ENCODE measurements around the gene KCNIP3.

The KCNIP3 gene

GRCh38 chr2:95299961-95300360 lies 2.8 kb downstream of the KCNIP3 start:
- Histone ChIP-seq H3K9me3 (ENCODE audit: control insufficient read depth, insufficient read depth, low read length) (no peaks in the 10 kb centered on the region), H3K4me3 (ENCODE audit: low read depth, low read length) (no peak overlapping the region), H3K4me1 (ENCODE audit: control insufficient read depth, insufficient read depth, low read length) (peaks cover 2% of the 10 kb centered on the region), H3K36me3 (ENCODE audit: control insufficient read depth, insufficient read depth, low read length) (no peaks in the 10 kb centered on the region), H3K9ac (ENCODE audit: low read depth, low read length) (no peak overlapping the region), H3K27me3 (ENCODE audit: control insufficient read depth, insufficient read depth, low read length) (no peaks in the 10 kb centered on the region)

GRCh38 chr2:95300450-95300849 lies 3.3 kb downstream of the KCNIP3 start:
- H3K27me3 ChIP-seq (ENCODE audit: control insufficient read depth, insufficient read depth, low read length), result no peaks in the 10 kb centered on the region

GRCh38 chr2:95301186-95301585 lies 4.0 kb downstream of the KCNIP3 start:
- Histone ChIP-seq H3K9me3 (ENCODE audit: control insufficient read depth, insufficient read depth, low read length) (no peaks in the 10 kb centered on the region), H3K4me3 (ENCODE audit: low read depth, low read length) (no peak overlapping the region), H3K27me3 (ENCODE audit: control insufficient read depth, insufficient read depth, low read length) (no peaks in the 10 kb centered on the region), H3K4me1 (ENCODE audit: control insufficient read depth, insufficient read depth, low read length) (peaks cover 2% of the 10 kb centered on the region), H3K9ac (ENCODE audit: low read depth, low read length) (no peak overlapping the region), H3K36me3 (ENCODE audit: control insufficient read depth, insufficient read depth, low read length) (no peaks in the 10 kb centered on the region)

More at GRCh38 chr2:95300450-95300849, 3.3 kb downstream of the KCNIP3 start:
- H3K4me1 ChIP-seq (ENCODE audit: control insufficient read depth, insufficient read depth, low read length), result peaks cover 2% of the 10 kb centered on the region
- no peak overlapping the region for H3K9ac ChIP-seq (ENCODE audit: low read depth, low read length)
- H3K36me3 ChIP-seq (ENCODE audit: control insufficient read depth, insufficient read depth, low read length), result no peaks in the 10 kb centered on the region
- H3K9me3 ChIP-seq (ENCODE audit: control insufficient read depth, insufficient read depth, low read length), result no peaks in the 10 kb centered on the region
- no peak overlapping the region for H3K4me3 ChIP-seq (ENCODE audit: low read depth, low read length)

GRCh38 chr2:95301876-95302641 lies 4.9 kb downstream of the KCNIP3 start:
- H3K4me3 ChIP-seq (ENCODE audit: low read depth, low read length), result no peak overlapping the region
- H3K4me1 ChIP-seq (ENCODE audit: control insufficient read depth, insufficient read depth, low read length), result no peaks in the 10 kb centered on the region
- H3K9me3 ChIP-seq (ENCODE audit: control insufficient read depth, insufficient read depth, low read length), result no peaks in the 10 kb centered on the region
- no peaks in the 10 kb centered on the region for H3K27me3 ChIP-seq (ENCODE audit: control insufficient read depth, insufficient read depth, low read length)
- no peak overlapping the region for H3K9ac ChIP-seq (ENCODE audit: low read depth, low read length)
- no peaks in the 10 kb centered on the region for H3K36me3 ChIP-seq (ENCODE audit: control insufficient read depth, insufficient read depth, low read length)

DNA sequence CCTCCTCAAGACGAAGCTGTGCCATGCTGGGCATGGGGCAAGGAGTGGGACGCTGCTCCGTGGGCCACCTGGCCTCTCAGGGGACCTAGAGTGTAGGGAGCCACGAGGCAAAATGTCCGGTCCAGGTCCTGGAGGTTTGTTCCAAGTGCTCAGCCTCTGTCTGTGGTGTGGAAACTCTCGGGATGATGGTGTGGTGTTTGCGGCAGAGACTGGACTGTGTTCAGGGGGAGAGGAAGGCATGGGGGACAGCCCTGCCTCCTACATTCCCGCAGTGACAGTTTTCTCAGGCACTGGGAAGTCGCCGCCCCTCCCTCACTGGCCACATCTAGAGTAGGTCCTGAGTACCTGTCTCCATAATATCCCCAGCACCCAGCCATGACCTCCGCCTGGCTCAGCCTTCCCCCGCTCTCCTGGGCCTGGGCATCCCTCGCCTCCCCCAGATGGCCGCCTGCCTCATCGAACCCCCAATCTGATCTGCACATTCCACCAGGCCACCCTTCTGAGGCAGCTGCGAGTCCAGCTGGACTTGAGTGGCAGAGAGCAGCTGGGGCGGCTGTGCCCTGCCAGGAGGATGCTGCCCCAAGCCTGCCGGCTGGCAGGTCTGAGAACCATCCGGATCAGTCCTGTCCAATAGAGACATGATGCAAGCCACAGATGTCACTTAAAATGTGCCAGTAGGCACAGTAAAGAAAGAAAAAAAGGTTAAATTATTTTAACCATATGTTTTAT lies 6.2 kb downstream of the KCNIP3 start:
- Histone ChIP-seq H3K27me3 (ENCODE audit: control insufficient read depth, insufficient read depth, low read length) (no peaks in the 10 kb centered on the region), H3K4me1 (ENCODE audit: control insufficient read depth, insufficient read depth, low read length) (no peaks in the 10 kb centered on the region), H3K9ac (ENCODE audit: low read depth, low read length) (no peak overlapping the region), H3K36me3 (ENCODE audit: control insufficient read depth, insufficient read depth, low read length) (no peaks in the 10 kb centered on the region), H3K4me3 (ENCODE audit: low read depth, low read length) (no peak overlapping the region), H3K9me3 (ENCODE audit: control insufficient read depth, insufficient read depth, low read length) (no peaks in the 10 kb centered on the region)

GRCh38 chr2:95305380-95306061 lies 8.4 kb downstream of the KCNIP3 start:
- Histone ChIP-seq H3K9ac (ENCODE audit: low read depth, low read length) (no peak overlapping the region), H3K4me3 (ENCODE audit: low read depth, low read length) (no peak overlapping the region), H3K9me3 (ENCODE audit: control insufficient read depth, insufficient read depth, low read length) (no peaks in the 10 kb centered on the region), H3K4me1 (ENCODE audit: control insufficient read depth, insufficient read depth, low read length) (no peaks in the 10 kb centered on the region), H3K36me3 (ENCODE audit: control insufficient read depth, insufficient read depth, low read length) (no peaks in the 10 kb centered on the region), H3K27me3 (ENCODE audit: control insufficient read depth, insufficient read depth, low read length) (no peaks in the 10 kb centered on the region)

DNA sequence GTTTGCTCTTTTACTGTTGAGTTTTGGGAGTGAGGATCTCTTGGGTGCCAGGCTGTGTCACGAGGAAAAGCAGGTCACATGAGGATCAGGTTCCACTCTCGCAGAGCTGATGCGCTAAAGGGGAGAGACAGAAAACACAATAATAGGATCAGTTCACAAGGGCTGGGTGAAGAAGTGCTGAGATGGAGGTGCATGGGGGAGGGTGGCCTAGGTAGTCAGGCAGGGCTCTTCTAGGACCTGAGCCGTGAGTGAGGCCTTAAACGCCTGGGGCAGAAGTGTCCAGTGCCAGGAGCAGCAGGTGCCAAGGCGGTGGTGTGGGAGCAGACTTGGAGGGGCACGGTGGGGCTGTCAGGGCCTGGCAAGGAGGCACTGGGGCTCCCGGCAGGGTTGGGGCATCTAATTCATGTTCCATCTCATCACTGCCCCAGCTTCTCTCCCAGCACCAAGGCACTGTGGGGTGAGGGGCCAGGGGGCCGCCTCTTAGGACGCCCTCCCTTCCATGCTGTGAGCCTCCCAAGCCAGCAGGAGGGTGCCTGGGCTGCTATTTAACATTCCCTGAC lies 9.3 kb downstream of the KCNIP3 start:
- Histone ChIP-seq H3K9ac (ENCODE audit: low read depth, low read length) (no peak overlapping the region), H3K4me1 (ENCODE audit: control insufficient read depth, insufficient read depth, low read length) (no peaks in the 10 kb centered on the region), H3K36me3 (ENCODE audit: control insufficient read depth, insufficient read depth, low read length) (no peaks in the 10 kb centered on the region), H3K27me3 (ENCODE audit: control insufficient read depth, insufficient read depth, low read length) (no peaks in the 10 kb centered on the region), H3K9me3 (ENCODE audit: control insufficient read depth, insufficient read depth, low read length) (no peaks in the 10 kb centered on the region), H3K4me3 (ENCODE audit: low read depth, low read length) (no peak overlapping the region)

DNA sequence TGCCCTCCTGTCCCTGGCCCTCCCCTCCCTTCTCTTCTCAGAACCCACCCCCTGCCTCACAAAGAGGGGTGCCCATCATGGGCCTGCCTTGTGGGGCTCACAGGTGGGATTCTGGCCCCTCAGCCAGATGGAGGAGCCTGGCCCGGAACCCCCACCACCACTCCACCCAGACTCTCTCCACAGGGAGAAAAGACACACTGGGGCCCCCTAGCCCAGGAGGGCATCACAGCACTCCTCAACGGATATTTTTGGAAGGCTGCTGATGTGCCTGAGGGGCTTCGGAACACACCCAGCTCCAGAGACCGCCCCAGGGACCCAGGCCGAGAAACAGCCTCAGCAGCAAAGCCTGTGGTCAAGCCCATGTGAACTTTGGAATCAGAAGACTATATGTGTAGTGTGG lies 9.9 kb downstream of the KCNIP3 start:
- Histone ChIP-seq H3K4me3 (ENCODE audit: low read depth, low read length) (no peak overlapping the region), H3K36me3 (ENCODE audit: control insufficient read depth, insufficient read depth, low read length) (no peaks in the 10 kb centered on the region), H3K27me3 (ENCODE audit: control insufficient read depth, insufficient read depth, low read length) (no peaks in the 10 kb centered on the region), H3K9me3 (ENCODE audit: control insufficient read depth, insufficient read depth, low read length) (no peaks in the 10 kb centered on the region), H3K9ac (ENCODE audit: low read depth, low read length) (no peak overlapping the region), H3K4me1 (ENCODE audit: control insufficient read depth, insufficient read depth, low read length) (no peaks in the 10 kb centered on the region)

- no peaks in the 10 kb centered on the region for H3K36me3 ChIP-seq (ENCODE audit: control insufficient read depth, insufficient read depth, low read length)
- H3K9ac ChIP-seq (ENCODE audit: low read depth, low read length), result no peak overlapping the region
- no peaks in the 10 kb centered on the region for H3K4me1 ChIP-seq (ENCODE audit: control insufficient read depth, insufficient read depth, low read length)
- H3K4me3 ChIP-seq (ENCODE audit: low read depth, low read length), result no peak overlapping the region
- H3K9me3 ChIP-seq (ENCODE audit: control insufficient read depth, insufficient read depth, low read length), result no peaks in the 10 kb centered on the region
- no peaks in the 10 kb centered on the region for H3K27me3 ChIP-seq (ENCODE audit: control insufficient read depth, insufficient read depth, low read length)
Observed at GRCh38 chr2:95307878-95308277, 10.7 kb downstream of the KCNIP3 start.

GRCh38 chr2:95308426-95308990 lies 11.4 kb downstream of the KCNIP3 start:
- no peak overlapping the region for H3K9ac ChIP-seq (ENCODE audit: low read depth, low read length)
- no peaks in the 10 kb centered on the region for H3K4me1 ChIP-seq (ENCODE audit: control insufficient read depth, insufficient read depth, low read length)
- H3K27me3 ChIP-seq (ENCODE audit: control insufficient read depth, insufficient read depth, low read length), result no peaks in the 10 kb centered on the region
- H3K9me3 ChIP-seq (ENCODE audit: control insufficient read depth, insufficient read depth, low read length), result no peaks in the 10 kb centered on the region
- H3K4me3 ChIP-seq (ENCODE audit: low read depth, low read length), result no peak overlapping the region
- H3K36me3 ChIP-seq (ENCODE audit: control insufficient read depth, insufficient read depth, low read length), result no peaks in the 10 kb centered on the region

GRCh38 chr2:95309599-95309998 lies 12.5 kb downstream of the KCNIP3 start:
- H3K27me3 ChIP-seq (ENCODE audit: control insufficient read depth, insufficient read depth, low read length), result no peaks in the 10 kb centered on the region
- no peaks in the 10 kb centered on the region for H3K9me3 ChIP-seq (ENCODE audit: control insufficient read depth, insufficient read depth, low read length)
- H3K4me1 ChIP-seq (ENCODE audit: control insufficient read depth, insufficient read depth, low read length), result no peaks in the 10 kb centered on the region
- no peak overlapping the region for H3K9ac ChIP-seq (ENCODE audit: low read depth, low read length)
- H3K4me3 ChIP-seq (ENCODE audit: low read depth, low read length), result no peak overlapping the region
- H3K36me3 ChIP-seq (ENCODE audit: control insufficient read depth, insufficient read depth, low read length), result no peaks in the 10 kb centered on the region

Measured in iPS-15b (cell line).